GM18526 (cell line): ENCODE results near the gene DGKI.

Experiments used
- POLR2A ChIP-seq: IDR thresholded peaks from 3 replicates; pipeline ENCODE4 v1.6.1; 2011; ENCODE audit not compliant: insufficient read length; ENCODE audit errors: extremely low read depth

Gene DGKI

DNA sequence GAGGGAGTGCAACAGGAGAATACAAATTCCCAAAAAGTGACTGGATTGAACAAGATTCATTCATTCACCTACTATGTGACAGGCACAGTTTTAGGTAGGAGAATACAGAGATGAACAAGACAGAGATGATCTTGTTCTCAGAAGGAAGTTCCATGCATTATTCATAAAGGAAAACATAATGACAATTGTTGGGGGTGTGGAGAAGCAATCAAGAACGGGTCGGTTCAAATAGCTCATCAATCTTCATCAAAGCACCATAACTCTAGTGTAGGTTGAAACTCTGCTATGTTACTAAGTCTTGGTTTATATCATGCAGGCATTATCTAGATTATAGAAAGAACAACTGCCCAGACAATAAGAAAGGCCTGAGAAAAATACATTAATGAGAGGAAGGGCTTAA, 243.7 kb downstream of the DGKI start:
- no peak for TF ChIP-seq POLR2A

DNA sequence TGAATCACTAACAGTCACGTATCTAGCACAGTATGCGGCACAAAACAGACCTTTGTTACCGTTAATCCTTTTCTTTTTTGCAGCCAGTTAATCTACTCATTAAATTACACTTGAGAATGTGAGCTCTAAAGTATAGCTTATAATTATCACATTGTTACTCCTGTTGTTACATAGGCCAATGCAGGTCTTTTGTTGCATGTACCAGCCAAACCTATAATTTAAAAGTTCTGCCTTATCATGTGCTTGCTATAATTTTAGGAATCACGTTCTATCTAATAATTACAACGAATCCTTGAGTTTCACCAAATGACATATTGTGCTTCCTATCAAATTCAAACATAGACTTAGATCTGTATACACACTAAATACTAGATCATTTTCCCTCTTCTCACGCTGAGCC, 245.1 kb downstream of the DGKI start:
- no peak for TF ChIP-seq POLR2A

DNA sequence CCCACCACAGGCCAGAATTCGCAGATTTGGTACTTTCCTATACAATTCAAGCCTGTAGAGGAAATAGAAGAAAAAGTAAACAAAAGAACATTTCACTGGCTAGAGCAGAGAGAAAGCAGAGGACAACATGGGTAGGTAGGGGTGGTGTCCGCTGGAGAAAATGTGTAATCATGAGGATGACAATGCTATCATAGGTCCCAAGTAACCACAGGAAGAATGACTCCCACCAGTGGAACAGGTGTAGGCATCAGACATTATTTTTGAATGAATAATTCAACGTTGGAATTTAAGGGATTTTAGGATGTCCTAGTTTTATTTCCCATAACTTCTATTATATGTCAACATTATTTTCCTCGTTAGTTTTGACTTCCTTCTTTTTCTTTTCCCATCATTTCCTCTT, 248.9 kb downstream of the DGKI start:
- no peak for TF ChIP-seq POLR2A

DNA sequence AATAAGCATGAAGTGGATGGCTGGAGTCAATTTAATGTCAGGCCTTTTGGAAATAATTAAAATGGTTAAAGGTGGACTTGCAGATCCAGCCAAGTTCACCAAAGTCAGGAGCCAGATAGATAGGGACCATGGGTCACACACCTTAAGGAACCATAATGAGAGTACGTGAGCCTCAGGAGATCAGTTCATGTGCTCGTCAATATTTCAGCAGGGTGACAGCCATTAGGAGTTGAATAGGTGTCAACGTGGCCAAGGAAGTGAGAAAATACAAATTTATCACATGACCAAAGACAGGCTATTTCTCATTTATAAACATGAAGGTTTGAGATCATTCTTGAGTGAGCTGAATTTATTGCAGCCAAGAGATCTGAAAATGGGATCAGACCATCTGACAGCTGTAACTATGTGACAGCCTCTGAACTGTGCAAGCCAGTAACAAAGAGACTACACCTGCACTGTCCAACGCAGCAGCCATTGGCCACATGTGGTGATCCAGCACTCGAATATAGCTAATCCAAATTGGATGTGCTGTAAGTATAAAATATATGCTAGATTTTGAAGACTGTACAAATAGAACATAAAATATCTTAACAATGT, 253.6 kb downstream of the DGKI start:
- TF ChIP-seq POLR2A: no peak

DNA sequence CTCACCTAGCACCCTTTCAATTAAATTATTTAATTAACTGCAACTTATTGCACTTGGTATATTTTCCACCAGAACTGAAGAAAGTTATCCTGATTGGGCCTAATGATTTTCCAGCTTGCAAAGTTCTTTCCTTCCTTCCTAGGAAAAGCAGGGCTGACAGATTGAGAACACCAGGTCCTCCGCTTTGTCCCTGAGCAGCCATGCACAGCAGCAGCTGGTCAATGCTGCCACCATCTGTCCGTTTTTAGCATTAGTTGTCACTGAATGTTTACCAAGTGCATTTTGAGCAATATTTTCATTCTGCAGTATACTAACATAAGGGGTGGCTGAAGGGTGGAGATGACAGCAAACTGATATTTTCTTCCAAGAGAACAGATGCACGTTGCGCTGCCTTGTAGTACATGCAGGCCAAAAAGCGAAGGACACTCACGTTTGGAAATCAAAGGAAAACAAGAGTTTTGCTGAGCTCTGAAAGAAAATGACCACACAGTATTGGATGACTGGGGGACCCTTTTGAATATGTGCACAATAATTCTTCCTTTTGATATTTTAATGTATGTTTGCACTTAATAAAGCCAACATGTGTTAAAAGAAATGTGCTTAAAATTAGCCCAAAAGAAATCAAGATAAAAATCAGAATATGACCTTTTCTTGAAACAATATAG, 254.4 kb downstream of the DGKI start:
- no peak for TF ChIP-seq POLR2A

DNA sequence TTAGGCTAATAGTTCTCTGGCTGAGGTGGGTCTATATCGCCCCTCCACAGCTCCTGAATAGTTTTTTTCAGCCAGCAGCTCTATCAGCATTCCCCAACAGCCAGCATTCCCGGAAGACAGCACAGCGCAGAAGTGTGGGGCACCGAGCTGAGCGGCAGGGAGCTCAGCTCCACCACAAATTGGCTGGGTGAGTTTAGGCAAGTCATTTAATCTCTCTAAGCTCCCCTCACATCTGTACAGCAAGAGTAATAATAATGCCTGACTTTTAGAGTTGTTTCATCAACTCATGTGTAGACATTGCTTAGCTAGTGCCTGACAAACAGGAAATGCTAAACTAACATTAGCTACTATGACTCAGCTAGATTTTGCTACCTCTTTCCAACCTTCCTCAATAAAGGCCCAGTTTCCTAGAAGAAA, 255.3 kb downstream of the DGKI start:
- TF ChIP-seq POLR2A: no peak

DNA sequence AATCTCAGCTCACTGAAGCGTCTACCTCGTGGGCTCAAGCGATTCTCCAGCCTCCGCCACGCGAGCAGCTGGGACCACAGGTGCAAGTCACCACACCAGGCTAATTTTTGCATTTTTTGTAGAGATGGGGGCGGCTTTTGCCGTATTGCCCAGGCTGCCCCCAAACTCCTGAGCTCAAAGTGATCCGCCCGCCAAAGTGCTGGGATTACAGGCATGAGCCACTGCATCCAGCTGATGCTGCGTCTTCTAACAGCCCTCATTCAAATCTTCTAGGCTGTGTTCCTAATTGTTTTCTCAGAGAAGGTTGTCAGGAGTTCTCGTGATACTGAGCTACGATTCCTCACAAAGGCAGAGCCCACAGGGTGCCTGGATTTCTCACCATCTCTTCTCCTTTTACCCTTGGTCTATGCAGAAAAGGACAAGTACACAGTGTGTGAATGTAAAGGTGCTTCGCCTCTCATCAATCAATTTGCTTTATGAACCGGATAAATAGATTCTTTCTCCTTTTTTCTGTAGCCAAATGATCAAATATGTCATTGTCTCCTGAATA, 255.9 kb downstream of the DGKI start:
- TF ChIP-seq POLR2A: no peak

DNA sequence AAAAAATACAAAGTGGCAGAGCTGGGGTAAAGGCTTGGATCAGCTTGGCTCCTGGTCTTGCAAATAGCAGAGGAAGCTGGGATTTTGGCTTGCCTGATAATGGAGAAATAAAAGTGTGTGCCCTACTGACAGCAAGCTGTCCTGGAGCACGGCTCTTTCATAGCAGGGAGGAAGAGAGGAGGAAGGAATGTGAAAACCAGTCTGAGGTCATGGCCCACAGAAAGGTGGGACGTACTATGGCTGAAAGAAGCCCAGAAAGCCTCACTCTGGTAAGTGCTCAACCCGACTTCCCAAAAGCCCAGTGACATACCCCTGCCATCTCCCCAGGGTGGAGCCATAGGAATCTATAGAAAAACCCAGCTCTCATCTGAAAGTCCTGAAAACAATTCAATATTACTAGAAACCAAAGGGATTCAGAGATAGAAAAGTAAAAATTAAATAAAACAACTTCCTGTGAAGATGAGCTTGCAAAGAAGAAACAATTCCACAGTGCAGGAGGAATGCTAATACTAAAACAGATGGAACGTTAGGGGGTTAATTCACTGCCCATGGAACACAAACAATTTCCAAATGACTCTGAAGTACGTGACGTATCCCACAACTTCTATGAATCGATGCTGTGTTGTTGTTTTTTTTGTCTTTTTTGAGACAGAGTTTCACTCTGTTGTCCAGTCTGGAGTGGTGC, 256.6 kb downstream of the DGKI start:
- TF ChIP-seq POLR2A: no peak

DNA sequence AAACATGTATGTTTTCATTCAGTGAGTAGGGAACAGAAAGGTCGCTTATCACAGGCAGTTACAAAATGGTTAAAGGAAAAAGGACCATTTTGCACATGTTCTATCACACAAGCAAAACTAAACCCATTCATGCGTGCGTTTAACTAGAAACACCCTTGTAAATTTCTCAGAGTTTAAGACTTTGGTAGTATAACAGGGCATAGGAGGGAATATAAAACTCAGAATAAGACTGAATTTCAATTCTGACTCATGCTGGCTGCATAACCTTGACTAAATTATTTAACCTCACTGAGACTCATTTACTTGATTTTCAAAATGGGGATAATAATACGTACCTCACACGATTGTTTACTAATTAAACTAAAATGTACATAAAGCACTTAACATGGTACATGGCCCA, 259.4 kb downstream of the DGKI start:
- TF ChIP-seq POLR2A: no peak

DNA sequence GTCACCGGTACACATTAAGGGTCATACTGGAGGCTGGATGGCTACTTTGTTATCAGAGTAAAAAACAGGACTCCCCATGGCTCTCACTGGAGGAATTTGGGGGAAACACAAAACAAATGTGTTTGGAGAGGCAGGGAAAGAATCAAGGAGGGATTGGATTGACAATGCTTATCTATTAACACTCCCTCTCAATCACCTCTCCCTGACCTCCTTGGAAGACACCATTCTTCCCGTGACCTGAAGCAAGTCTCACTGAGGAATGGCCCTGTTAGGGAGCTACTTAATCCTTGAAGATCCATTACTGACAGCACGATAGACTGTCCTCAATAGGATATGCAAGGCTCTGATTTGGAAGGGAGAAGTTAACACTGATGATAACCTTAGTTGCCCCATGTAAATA, 261.2 kb downstream of the DGKI start:
- no peak for TF ChIP-seq POLR2A

DNA sequence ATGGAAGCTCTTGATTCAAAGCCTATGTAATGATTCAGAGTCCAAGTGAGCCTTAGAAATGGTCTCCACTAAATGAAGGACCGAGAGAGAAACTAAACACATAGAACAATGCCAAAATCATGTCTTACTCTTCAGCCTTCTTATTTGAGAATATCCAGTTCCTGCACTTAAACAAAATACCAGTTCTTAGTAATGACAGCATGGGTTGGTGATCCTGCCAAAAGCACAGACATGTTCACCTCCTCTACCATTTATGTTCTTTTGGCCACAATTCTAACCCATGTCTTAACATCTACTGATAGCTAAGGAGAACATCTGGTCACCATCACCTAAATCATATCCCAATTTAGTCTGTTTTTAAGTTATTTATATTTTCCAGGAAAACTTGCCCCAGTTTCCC, 263.6 kb downstream of the DGKI start:
- no peak for TF ChIP-seq POLR2A

DNA sequence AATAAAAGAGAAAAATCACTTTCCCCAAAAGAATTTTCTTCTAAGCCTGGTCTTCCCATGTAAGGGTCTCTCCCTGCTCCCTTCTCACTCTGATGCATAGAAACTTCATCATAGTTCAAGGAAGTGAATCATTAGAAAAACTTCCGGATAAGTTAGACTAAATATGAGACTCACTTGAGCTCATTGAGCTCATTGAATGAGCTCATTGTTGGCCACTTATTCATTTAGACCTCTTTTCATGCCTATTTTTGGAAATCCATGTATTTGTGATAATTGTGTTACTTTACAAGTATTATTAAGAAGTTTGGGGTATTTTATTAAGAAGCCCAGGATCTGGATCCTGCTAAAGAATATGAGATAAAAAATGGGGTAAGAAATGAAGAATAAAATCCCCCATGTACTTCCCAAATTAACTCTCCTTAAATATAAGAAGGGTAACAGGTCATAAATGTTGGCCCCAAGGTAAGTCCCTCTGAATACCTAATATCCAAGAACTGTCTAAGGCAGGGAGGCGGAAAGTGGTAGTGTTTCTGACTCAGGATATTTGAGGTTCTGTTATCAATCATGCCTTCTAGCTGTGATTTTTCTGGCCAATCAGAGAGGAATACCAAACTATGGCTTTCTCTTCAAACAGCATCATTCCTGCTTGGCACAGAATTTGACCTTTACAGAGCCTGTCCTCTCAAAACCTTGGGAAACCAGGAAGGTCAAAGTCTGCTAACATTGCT, 266.7 kb downstream of the DGKI start:
- no peak for TF ChIP-seq POLR2A

DNA sequence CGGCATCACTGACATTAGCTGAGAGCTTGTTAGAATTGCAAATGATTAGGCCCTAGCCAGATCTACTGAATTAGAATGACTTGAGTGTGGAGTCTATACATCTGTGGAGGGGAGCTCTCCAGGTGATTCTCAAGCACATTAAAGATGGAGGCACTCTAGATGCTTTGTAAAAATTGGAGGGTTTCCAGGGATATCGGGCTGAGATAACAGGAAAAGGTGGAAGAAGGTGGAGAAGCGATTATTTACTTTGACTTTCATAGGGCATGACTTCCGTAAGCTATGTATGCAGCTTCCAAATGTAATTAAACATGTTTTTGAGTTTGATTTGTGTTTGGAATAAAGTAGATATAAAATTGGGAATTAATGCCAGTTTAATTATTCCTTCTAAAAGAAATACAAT, 268.2 kb downstream of the DGKI start:
- TF ChIP-seq POLR2A: no peak

DNA sequence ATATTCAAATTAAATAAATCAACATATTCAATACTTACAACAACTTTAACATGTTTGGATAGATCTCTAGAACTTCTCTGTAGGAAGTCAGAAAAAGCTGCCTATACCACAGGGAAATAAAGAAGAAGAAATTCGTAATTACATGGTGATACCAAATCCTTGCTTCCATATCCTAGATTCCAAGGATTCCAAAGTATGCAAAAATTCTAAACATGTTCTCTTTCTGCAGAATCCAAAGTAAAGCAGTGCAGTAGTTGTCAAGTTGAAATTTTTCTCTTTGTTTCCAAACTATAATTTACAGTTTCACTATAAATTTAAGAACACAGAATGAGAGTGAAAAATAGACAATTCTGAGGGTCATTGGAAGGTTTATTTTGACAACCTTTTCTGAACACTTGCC, 269.6 kb downstream of the DGKI start:
- no peak for TF ChIP-seq POLR2A

DNA sequence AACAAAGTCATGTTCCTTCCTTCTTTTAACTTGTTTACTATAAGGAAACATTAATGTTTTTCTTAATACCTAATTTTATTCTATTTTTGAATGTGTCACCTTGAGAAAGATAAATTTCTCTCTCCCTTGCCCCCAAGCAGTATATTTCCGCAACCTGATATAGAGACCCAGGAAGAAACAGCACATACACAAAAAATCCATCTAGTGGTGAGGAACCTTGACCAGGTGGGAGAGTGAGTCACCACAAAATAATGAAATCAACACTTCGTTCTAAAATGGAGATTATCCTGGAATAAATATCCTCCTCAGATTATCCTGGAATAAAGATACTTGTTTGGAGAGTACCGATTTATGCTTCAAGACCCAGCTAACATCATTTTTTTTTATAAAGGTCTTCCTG, 270.3 kb downstream of the DGKI start:
- no peak for TF ChIP-seq POLR2A

DNA sequence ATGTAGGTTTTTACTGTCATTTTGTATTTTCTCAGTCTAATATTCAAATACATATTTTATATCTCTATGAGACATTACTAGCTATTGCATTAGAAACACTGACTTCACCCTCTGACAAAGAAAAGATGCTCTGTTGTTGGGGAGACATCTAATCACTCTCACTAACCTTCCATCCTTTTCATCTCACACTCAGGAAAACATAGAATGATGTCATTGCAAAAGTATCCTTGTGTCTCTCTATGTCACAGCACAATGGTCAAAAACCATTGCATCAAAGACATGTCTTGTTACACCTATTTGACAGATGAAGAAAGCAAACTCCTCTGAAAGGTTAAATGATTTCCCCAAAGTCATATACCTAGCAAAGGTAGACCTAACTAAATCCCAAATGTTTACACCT, 272.0 kb downstream of the DGKI start:
- no peak for TF ChIP-seq POLR2A
